ENCODE data around the gene ISG15.
"Not testable (repeated sequence)": the region's sequence is repeated elsewhere in the genome, so short reads cannot be mapped to it uniquely, and the experiment has no call there.

DNA sequence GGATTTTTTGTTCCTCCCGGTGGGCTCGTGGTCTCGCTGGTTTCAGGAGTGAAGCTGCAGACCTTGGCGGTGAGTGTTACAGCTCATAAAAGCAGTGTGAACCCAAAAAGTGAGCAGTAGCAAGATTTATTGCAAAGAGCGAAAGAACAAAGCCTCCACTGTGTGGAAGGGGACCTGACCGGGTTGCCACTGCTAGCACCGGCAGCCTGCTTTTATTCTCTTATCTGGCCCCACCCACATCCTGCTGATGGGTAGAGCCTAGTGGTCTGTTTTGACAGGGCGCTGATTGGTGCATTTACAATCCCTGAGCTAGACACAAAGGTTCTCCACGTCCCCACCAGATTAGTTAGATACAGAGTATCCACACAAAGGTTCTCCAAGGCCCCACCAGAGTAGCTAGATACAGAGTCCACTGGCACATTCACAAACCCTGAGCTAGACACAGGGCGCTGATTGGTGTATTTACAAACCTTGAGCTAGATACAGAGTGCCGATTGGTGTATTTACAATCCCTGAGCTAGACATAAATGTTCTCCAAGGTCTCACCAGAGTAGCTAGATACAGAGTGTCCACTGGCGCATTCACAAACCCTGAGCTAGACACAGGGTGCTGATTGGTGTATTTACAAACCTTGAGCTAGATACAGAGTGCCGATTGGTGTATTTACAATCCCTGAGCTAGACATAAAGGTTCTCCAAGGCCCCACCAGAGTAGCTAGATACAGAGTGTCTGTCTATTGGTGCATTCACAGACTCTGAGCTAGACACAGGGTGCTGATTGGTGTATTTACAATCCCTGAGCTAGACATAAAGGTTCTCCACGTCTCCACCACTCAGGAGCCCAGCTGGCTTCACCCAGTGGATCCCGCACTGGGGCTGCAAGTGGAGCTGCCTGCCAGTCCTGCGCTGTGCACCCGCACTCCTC, 4.4 kb downstream of the ISG15 start:
- not testable (repeated sequence) for TF ChIP-seq POLR2AphosphoS5 (IDR thresholded peaks at IDR 0.05); EP300 (IDR thresholded peaks at IDR 0.05; ENCODE audit: low read depth)
